Transverse colon (tissue), 4 donors: ENCODE measurements around the gene NUDCD3. TPM values are rescaled to one million over a fixed set of nuclear protein-coding genes. Genes with fewer than 3 reads are reported as not detected.
A peak's percentile ranks its signal among the peaks of the same experiment; 100 is the strongest.

Experiments used
- DNase-seq: peaks from one replicate; pipeline ENCODE4 v3.0.0-alpha.2; 2019
- H3K27ac ChIP-seq, 4 donors: fragments of 200-600 bp; sonication (generic); 2 replicates each; pipeline ENCODE4 v1.5.1; 2016 to 2018; ENCODE audit warnings: inconsistent platforms in 4 of 4
- H3K27me3 ChIP-seq: fragments of 200-600 bp; sonication (generic); 2 replicates; pipeline ENCODE4 v1.5.1; 2017; ENCODE audit warnings: inconsistent platforms
- H3K36me3 ChIP-seq, 4 donors: fragments of 200-600 bp; sonication (generic); 2 replicates each; pipeline ENCODE4 v1.5.1; 2017 to 2019; ENCODE audit warnings: inconsistent platforms in 4 of 4
- H3K4me1 ChIP-seq, 4 donors: fragments of 200-600 bp; sonication (generic); 2 replicates each; pipeline ENCODE4 v1.5.1; 2017 to 2020; ENCODE audit warnings: inconsistent platforms in 4 of 4
- H3K4me3 ChIP-seq, 4 donors: fragments of 200-600 bp; sonication (generic); 1 replicate in 1 of 4; 2 replicates in 3 of 4; pipeline versions ENCODE4 v1.5.1 to v1.6.1; 2017 to 2019; ENCODE audit warnings: inconsistent platforms in 4 of 4
- H3K9me3 ChIP-seq, 2 donors: fragments of 200-600 bp; sonication (generic); 2 replicates each; pipeline ENCODE4 v1.5.1; 2017 to 2019; ENCODE audit warnings: inconsistent platforms in 2 of 2
- CTCF ChIP-seq, 5 experiments: fragments of 200-600 bp in 3 of 5; fragments of 450-650 bp in 2 of 5; sonication (generic) in 3 of 5; IDR thresholded peaks; 1 replicate in 2 of 5; 2 replicates in 3 of 5; pipeline ENCODE4 v1.5.1; 2016 to 2017; ENCODE audit warnings: antibody characterized with exemption in 5 of 5, inconsistent platforms in 3 of 5, mild to moderate bottlenecking in 2 of 5, moderate library complexity in 1 of 5
- EP300 ChIP-seq: sonication (generic); formaldehyde crosslinking; IDR thresholded peaks from one replicate; pipeline ENCODE4 v1.6.1; 2017; ENCODE audit warnings: antibody characterized with exemption, low read depth
- POLR2A ChIP-seq: fragments of 450-650 bp; IDR thresholded peaks from one replicate; pipeline ENCODE4 v1.6.1; 2016; ENCODE audit warnings: antibody characterized with exemption, mild to moderate bottlenecking, moderate library complexity
- POLR2AphosphoS5 ChIP-seq, 3 donors: sonication (generic); formaldehyde crosslinking; IDR thresholded peaks; one replicate each; pipeline ENCODE4 v1.6.1; 2016; ENCODE audit warnings: antibody characterized with exemption in 3 of 3
- WGBS, 2 donors: methylation state at CpG; one replicate each; pipeline ENCODE4 v1.1.5; 2018; ENCODE audit warnings: low coverage in 1 of 2; 5-methylcytosine and 5-hydroxymethylcytosine counted together
- in situ Hi-C, 4 donors: fragments of 200-750 bp; cut with MboI; loops; one replicate each; pipeline versions ENCODE4 v1.15.0 to v1.15.1; 2017; ENCODE audit warnings: low sequenced_read_pairs in 3 of 4, low pct_ligation_motif_present in 1 of 4, low pct_unique_long_range_greater_than_20kb in 1 of 4
- intact Hi-C: fragments of 100-400 bp; cut with DNase I; formaldehyde crosslinking; loops from one replicate; pipeline ENCODE4 v1.15.1; 2023; ENCODE audit warnings: low total_unique reads
- total RNA-seq, 4 donors: library from RNA; depleted of rRNA; stranded (reverse); fragments of >200 nt; gene quantifications; one replicate each; pipeline ENCODE4 v1.1.0, GENCODE V29; 2016

The NUDCD3 gene
- total RNA-seq, 4 donors from 2014 or later, result 31.9 to 76.7 (median 38.6) TPM

- Histone ChIP-seq H3K36me3 (no peaks in the 10 kb centered on the region), H3K4me1 (no peaks in the 10 kb centered on the region), H3K4me3 (no peak overlapping the region), H3K27ac (no peak overlapping the region), H3K9me3 (no peaks in the 10 kb centered on the region), H3K27me3 (no peaks in the 10 kb centered on the region)
- in situ Hi-C loops, result no loop called here
- intact Hi-C loops, result no loop called here
- 58% methylated on average over 7 of the region's 7 CpGs; no CpG with 5 or more reads in 1 of the 2 donors for WGBS, 2 donors
- DNase-seq, result peak; percentile 33
- TF ChIP-seq CTCF (IDR thresholded peaks at IDR 0.05) (peak; percentile 20 to 47 (median 31)), POLR2A (no peak), EP300 (no peak)
Observed at GRCh38 chr7:44534501-44534900, 44.0 kb upstream of the NUDCD3 start.

GRCh38 chr7:44534087-44534486 is 43.6 kb upstream of the NUDCD3 start:
- H3K4me1 ChIP-seq, result no peaks in the 10 kb centered on the region
- no peak for DNase-seq
- H3K4me3 ChIP-seq, result no peak overlapping the region
- intact Hi-C loops, result no loop called here
- in situ Hi-C loops, result no loop called here
- no peak for TF ChIP-seq POLR2AphosphoS5 (IDR thresholded peaks at IDR 0.05)
- no peak for TF ChIP-seq POLR2A
- TF ChIP-seq CTCF (IDR thresholded peaks at IDR 0.05), result no peak
- no peak for TF ChIP-seq EP300
- 48% methylated on average over 5 of the region's 5 CpGs; no CpG with 5 or more reads in 1 of the 2 donors for WGBS, 2 donors
- H3K36me3 ChIP-seq, result no peaks in the 10 kb centered on the region
- no peaks in the 10 kb centered on the region for H3K27me3 ChIP-seq
- H3K9me3 ChIP-seq, result no peaks in the 10 kb centered on the region
- no peak overlapping the region for H3K27ac ChIP-seq

GRCh38 chr7:44533301-44534055 is 43.0 kb upstream of the NUDCD3 start:
- intact Hi-C loops, result no loop called here
- no peaks in the 10 kb centered on the region for H3K36me3 ChIP-seq

More at GRCh38 chr7:44533301-44534055, 43.0 kb upstream of the NUDCD3 start:
- Histone ChIP-seq H3K27ac (no peak overlapping the region), H3K4me3 (no peak overlapping the region), H3K4me1 (no peaks in the 10 kb centered on the region), H3K27me3 (no peaks in the 10 kb centered on the region), H3K9me3 (no peaks in the 10 kb centered on the region)
- in situ Hi-C loops, result no loop called here
- no peak for TF ChIP-seq CTCF (IDR thresholded peaks at IDR 0.05)
- WGBS, 2 donors, result 72% methylated on average over 6 of the region's 8 CpGs; no CpG with 5 or more reads in 1 of the 2 donors
- DNase-seq, result no peak
